Middle frontal gyrus (tissue), 1 donor: Measurements from ENCODE around the gene GNGT2.
"Not testable (repeated sequence)": the region's sequence is repeated elsewhere in the genome, so short reads cannot be mapped to it uniquely, and the experiment has no call there.

ENCODE experiments used
- DNase-seq: peaks from one replicate; pipeline ENCODE4 v3.0.0-alpha.2; 2015; ENCODE audit warnings: low spot score; ENCODE audit errors: extremely low spot score

GNGT2 gene

DNA sequence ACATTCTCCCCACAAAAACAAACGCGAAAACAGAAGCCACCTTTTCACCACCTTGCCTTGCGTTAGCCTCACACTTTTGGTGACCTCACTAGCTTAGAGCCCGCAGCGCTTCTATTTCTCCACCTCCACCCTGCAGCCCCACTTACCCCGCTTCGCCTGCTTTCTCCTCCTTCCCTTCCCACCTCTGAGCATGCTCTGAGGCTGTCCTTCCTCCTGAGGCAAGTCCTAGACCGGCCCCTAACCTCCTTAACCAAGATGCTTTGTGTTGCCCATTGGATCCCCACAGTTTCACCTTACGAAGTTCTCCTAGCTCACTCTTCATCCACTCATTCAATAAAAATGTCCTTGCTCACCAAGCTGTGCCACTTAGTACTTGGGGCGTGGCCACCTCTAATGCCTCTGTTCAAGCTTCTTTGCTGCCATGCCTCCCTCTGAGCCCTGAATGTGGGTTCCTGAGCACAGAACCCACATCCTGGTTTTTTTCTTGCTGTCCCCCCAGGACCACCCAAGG lies 1.3 kb downstream of the GNGT2 start:
- DNase-seq, result no peak

DNA sequence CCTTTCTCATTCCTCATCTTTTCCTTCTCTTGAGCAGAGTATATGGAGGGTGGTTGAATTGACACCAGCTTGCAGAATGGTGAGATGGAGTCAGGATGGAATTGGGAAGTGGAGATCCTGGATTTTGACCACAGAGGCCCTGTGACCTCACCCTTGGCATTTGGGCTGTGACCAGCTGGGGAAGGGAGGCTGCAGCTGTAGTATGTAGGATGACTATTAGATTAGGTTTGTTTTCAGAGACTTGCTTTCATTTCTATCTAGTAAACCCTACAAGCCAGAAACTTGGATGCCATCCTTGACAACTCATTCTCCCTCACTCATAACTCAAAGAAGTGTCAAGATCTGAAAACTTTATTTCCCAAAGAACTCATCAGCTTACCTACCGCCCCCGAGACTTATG lies 5.9 kb downstream of the GNGT2 start:
- DNase-seq, result no peak

DNA sequence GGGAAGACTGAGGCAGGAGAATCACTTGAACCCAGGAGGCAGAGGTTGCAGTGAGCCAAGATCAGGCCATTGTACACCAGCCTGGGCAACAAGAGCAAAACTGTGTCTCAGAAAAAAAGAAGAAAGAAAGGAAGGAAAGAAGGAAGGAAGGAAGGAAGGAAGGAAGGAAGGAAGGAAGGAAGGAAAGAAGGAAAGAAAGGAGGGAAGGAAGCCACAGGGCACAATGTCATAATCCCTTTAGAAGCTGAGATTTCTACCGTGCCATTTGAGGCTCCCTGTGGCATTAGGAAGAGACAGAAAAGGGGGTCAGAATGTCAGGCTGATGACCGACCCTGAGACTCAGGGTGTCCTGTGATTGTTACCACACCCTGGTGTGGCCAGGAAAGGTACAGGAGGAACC lies 6.6 kb downstream of the GNGT2 start:
- DNase-seq, result no peak

DNA sequence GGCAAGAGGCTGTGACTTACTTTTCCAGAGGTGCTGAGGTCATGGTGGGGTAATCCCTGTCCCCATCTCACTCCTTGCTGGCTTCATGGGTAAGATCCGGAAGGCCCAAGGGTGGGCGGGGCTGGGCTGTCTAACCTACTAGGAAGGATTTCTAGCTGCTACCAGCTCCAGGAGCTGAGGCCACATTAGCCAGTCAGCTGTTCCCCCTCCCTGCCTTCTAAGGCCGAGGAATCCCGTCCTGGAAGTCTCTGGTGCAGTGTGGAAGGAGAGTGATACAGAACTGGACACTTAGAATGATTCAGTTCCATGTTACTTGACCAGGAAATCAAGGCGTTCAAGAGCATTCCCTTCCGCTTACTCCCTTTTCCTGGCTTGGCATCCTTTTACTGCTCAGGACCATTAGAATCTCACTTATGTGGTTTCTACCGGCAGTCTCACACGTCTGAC lies 8.9 kb downstream of the GNGT2 start:
- no peak for DNase-seq

DNA sequence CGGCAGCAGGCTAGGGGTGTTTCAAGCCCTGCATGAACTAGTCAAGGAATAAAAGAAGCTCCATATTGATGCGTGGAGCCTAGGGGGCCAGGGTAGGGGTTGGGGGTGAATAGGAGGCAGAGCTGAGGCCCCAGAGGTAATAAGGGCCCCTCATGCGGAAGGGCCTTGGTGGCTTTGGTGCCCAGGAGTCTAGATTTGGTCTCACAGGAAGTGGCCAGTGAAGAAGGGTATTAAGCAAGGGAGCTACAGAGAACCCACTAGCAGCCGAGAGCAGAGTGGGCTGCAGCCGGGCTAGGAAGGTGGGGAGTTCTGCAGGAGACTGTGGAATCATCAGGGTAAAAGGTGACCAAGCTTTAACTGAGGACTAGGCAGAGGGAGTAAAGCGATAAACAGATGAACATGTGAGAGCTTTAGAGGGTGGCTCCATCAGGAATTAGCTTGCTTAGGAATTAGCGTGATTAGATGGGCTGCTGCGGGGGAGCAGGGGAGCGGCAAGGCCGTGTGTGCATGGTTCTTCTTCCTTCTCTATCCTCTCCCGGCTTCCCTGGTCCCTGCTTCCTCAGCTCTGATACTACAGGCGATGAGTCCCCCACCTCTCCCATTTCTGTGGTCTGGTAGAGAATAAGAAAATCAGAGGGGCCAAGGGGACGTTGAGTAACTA lies 9.8 kb downstream of the GNGT2 start:
- DNase-seq, result no peak

DNA sequence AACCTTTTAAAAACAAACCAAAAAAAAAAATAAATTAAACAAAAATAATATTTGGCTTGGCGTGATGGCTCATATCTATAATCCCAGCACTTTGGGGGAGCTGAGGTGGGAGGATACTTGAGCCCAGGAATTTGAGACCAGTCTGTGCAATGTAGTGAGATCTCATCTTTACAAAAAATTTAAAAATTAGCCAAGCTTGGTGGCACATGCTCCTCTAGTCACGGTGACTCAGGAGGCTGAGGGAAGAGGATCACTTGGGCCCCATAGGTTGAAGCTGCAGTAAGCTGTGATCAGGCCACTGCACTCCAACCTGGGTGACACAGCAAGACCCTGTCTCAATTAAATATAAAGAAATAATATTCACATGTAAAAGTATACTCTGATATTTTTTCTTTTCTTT lies 12.2 kb downstream of the GNGT2 start:
- no peak for DNase-seq

DNA sequence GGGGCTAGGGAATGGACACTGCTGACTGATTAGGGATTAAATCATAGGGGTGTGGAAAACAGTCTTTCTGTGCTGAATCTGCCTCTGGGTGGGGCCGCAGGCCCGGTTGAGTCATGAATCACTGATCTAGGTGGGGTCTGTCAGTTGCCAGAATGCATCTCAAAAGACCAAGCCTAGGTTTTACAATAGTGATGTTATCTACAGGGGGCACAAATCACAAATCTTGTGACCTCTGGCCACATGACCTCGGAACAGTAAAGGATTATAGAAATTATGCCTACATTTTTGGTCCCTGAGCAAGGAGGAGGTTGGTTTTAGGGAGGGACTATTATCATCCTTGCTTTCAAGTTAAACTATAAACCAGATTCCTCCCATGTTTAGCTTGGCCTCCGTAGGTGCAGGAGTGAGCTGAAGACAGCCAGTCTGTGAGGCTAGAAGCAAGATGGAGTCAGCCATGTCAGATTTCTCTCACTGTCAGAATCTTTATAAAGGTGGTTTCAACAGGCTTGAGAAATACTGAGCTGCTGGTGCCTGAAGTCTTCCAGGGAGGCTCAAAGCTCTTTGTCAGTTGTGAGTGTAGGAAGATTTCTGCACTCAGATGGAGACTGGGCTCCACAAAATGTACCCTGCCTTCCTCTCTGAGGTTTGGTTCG lies 12.9 kb downstream of the GNGT2 start:
- no peak for DNase-seq

DNA sequence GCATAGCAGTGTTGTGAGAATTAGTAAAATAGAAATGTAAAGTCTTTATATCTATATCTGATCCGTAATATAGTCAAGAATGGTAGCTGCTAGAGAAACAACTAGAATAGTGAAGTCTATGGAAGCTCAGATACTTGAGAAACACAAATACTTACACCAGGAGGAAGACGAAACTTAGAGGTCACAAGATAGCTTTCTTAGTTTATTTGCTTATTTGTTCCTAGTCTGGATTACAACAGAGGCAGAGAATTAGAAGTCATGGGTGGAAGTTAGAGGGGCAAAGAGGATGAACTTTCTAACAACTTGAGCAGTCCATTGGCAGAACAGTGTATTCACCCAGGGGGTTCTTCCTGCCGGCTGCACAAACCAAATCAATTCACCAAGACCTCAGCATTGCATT lies 13.9 kb downstream of the GNGT2 start:
- no peak for DNase-seq

DNA sequence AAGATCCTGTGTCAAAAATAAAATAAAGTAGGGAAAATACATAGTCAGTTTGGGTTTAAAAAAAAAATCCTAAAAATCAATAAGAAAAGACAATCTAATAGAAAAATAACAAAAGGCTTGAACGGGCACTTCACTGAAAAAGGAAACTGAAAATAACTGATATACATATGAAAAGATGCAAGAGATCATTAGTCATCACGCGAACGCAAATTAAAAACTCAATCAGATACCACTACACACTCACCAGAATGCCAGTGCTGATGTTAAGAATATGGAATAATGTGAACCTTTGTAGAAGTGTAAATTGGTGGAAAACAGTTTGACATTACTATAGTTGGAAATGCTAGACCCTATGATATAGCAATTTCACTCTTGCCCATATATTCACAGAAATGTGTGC lies 14.6 kb downstream of the GNGT2 start:
- no peak for DNase-seq

DNA sequence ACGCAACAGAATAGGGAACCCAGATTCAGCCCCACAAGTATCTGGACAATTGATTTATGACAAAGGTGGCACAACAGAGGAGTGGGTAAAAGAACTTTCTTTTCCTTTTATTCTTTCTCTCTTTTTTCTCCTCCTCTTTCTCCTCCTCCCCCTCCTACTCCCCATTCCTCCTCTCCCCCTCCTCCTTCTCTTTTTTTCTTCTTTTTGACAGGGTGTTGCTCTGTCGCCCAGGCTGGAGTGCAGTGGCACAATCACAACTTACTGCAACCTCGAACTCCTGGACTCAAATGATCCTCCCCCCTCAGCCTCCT lies 16.1 kb downstream of the GNGT2 start:
- no peak for DNase-seq

DNA sequence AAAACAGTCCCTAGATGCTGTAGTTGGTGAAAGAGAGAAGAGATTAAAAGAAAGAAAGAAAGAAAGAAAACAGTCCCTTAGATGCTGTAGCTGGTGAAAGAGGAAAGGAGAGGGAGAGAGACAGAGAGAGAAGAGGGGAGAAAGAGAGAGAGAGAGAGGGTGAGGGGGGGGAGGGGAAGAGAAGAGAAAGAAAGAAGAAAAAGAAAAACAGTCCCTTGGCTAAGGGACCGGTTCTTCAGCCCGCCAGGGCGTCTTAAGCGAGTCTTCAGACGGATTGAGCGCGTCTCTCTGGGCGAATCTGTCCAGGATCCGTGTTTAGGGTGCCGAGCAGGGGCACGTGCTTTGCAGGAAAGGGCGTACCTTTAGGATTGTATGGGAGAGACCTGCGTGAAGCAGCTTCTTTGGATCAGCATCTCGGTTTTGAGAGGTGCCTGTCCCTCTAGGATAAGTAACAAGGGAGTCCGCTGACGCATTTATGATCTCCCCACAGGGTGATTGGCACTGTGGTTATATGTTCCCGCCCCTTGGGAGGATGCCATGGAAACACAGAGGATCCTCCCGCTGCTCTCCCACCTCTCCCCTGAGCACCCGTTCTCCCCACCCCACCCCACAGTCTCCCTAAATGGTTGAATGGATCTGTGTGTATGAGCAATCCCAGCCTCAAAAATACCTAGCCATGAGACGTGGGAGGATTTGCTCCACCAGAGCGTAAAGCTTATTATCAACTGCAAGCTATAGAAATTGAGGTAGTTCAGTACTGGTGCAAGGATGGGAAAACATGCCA lies 16.7 kb downstream of the GNGT2 start:
- peak; percentile 40 for DNase-seq

DNA sequence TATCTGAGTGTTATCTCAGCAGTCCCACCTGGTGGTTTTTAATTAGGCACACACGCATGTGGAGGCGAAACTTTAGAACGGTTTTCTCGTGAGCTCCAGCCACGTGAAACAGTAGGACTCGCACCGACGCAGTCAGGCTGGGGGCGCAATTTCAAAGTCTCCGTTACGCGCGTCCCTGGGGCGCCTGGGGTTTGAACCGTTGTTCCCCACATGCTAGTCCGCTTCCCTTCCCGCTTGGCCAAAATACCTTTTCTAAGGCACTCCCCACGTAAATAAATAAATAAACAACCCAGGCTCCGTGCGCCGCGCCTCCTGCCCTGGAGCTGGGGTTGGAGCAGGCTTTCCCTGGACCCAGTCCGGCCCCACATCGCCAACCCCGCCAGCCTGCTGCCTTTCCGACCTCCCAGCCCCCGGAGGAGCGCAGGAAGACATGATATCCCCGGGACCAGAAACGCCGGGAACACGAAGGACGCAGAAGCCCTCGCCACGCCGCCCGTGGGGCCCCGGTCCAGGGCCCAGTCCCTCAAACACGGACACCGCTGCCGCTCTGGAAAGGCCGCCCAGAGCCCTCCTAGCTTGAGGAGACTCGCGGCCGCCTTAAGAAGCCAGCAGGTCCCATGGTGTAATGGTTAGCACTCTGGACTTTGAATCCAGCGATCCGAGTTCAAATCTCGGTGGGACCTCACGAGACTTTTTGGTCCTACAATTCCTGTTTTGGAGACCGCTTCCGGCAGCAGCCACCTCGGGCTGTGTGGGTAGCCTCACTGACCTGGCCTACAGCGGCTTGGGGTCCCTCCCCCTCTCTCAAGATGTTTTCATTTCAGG lies 18.2 kb downstream of the GNGT2 start:
- peak; percentile 91 for DNase-seq

DNA sequence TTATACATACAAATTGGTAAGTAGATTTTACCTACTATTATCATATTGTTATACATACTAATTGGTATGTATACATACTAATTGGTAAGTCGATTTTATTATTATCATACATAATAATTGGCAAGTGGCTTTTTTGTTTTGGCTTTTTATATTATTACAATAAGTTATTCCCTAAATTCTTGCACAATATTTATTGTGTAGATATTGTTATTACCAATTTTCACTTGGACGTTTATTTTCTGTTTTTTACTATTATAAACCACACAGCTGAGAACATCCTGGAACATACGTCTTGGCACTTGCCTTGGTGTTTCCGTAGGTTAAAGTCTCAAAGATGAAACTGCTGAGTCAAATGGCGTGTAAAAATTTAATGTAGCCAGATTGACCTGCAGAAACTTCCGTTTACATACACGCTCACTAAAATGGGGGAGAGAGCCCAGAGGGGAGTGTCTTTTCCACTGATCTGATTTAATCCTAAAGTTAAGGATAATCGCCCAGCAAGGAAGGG lies 18.9 kb downstream of the GNGT2 start:
- DNase-seq, result peak; percentile 23

DNA sequence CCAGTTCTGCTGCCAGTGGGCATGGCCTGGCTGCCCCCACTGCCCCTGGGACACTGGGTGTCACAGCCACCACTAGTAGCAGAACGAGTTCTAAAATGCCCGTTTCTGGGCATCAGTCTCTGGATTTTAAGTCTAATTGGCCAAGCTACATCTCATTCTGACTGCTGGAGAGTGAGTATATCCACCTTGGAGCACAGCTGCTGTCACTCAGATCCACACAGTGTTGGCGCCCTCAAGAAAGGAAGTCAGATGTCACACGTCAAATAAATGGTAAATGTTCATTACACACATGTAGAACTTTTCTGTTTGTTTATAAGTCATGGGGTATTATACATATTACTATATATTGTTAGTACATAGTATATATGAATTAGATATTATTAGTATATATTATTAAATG lies 19.4 kb downstream of the GNGT2 start:
- no peak for DNase-seq

DNA sequence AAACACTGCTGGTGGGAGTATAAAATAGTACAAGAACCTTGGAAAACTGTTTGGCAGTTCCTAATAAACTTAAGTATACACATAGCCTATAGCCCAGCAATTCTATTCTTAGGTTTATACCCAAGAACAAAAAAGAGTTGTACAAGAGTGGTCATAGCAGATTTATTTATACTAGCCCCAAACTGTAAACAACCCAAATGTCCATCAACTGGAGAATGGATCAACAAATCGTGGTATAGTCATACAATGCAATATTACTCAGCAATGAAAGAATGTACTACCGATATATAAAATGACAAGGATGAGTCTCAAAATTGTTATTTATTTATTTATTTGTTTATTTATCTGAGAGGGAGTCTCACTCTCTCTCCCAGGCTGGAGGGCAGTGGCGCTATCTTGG lies 23.1 kb downstream of the GNGT2 start:
- DNase-seq, result no peak

DNA sequence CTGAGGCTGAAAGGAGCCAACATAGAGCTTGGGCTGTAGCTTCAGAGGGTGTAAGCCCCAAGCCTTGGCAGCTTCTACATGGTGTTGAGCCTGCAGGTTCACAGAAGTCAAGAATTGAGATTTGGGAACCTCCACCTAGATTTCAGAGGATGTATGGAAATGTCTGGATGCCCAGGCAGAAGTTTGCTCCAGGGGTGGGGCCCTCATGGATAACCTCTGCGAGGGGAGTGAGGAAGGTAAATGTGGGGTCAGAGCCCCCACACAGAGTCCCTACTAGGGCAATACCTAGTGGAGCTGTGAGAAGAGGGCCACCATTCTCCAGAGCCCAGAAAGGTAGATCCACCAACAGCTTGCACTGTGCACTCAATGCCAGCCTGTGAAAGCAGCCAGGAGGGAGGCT lies 25.0 kb downstream of the GNGT2 start:
- DNase-seq, result not testable (repeated sequence)

DNA sequence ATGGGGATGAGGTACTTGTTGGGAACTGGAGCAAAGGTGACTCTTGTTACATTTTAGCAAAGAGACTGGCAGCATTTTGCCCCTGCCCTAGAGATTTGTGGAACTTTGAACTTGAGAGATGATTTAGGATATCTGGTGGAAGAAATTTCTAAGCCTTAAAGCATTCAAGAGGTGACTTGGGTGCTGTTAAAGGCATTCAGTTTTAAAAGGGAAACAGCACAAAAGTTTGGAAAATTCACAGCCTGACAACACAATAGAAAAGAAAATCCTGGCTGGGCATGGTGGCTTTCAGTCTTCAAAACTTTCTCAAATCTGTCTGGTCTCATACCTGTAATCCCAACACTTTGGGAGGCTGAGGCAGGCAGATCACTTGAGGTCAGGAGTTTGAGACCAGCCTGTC lies 25.9 kb downstream of the GNGT2 start:
- DNase-seq, result not testable (repeated sequence)

DNA sequence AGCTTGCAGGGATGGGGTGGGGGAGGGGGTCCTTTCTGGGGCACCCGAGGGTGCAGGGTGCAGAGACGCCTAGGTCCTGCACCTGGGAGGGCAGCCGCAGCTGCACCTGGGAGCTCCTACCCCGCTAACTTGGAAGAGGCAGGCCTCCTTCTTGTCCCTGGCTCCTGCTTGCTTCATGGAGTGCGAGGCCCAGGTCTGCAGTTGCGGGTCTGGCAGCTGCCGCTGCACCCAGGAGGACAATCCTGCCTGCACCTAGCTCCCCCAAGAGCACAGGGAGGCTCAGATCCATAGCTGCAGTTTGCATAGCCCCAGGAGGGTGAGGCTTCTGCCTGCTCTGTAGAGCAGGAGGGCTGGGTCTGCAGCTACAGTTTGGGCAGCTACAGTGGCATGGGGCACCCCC lies 26.6 kb downstream of the GNGT2 start:
- DNase-seq, result no peak

DNA sequence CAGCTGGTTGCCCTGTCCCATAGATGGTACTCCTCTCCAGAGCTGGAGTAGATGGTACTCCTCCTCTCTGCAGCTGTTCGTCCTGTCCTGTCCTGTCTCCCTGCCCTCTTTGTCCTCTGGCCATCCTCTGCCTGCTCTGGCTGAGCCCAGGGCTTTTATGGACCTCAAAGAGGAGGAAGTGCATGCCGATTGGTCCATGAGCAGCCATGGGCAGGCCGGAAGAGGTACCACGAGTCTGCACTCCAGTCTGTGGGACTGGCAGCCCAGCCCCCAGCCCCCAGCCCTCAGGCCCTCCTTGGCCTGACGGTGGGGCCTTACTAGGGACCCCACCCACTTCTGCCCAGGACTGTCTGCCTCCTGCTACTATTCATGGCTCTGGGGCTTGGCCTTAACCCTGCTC lies 27.0 kb downstream of the GNGT2 start:
- no peak for DNase-seq

DNA sequence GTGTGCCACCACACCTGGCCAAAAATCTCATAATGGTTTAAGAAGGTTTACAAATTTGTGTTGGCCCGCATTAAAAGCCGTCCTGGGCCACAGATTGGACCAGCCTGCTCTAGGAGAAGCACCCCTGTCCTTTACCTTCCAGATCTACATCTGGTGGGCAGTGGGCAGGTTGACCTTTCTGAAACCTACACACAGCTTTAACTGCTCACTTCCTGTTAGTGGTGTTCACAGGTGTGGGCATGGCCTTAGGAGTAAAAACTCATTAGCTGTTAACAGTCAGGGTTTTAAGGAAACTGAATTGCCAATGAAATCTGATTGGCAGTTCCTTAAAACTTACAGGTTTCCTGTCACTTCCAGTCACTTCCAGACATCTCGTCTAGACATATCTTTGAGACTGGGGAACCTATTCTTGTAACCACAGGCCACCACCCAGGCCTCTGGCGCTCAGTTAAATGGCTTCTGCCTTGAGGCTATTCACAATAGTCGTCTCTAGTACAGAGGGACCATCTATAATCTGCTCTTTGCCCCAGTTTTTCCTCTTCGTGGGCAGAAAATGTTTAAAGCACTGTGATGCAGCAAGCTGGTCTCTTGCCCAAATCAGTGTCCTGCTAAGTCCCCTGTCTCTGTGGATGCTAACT lies 29.3 kb downstream of the GNGT2 start:
- DNase-seq, result no peak

DNA sequence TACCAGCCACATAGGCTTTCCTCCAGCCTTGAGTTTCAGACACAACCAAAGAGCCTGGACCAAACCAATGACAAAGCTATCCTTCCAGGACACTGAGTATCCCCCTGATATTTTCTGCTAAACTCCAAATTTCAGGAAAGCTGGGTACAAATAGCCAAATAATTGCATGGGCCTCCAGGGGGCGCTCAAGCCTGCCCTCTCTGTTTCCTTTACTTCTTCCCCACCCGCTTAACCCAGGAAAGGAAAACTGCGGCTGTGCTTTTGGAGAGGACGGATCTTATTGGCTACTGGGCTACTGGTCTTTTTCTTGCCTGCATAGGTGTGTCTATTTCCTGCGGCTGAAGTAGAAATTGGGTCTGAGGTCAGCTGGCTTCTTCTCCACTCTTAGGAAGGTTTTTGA lies 30.1 kb downstream of the GNGT2 start:
- DNase-seq, result no peak
